Activated CD8-positive, alpha-beta memory T cell treated with anti-CD3 and anti-CD28 coated beads for 36 hours (primary cell): ENCODE data around the gene PPP6R2. TPM values are rescaled to one million over a fixed set of nuclear protein-coding genes. Genes with fewer than 3 reads are reported as not detected.
"Not testable (repeated sequence)": the region's sequence is repeated elsewhere in the genome, so short reads cannot be mapped to it uniquely, and the experiment has no call there.

Experiments used
- CTCF ChIA-PET: fragments of 350-600 bp; sonication (Branson Sonifier 250); formaldehyde crosslinking; loops from one replicate; lab custom pipeline; 2021; ENCODE audit warnings: antibody characterized with exemption; lab: Charles Lee
- POLR2A ChIA-PET: fragments of 350-600 bp; sonication (Branson Sonifier 250); formaldehyde crosslinking; loops from one replicate; lab custom pipeline; 2021; ENCODE audit warnings: antibody characterized with exemption; lab: Charles Lee
- total RNA-seq, 2 experiments: library from RNA; stranded (reverse); gene quantifications; one replicate each; pipeline ENCODE4 v1.2.3, GENCODE V29; 2021

Gene PPP6R2
- total RNA-seq, 2 experiments from 2014 or later: 48.4 to 51.1 TPM

- ChIA-PET POLR2A (no interaction called here), CTCF (interaction anchor here (0.9 kb wide), 2 partner anchors 82 to 138 kb away, joined by 3 read pairs; no protein-coding TSS in a partner anchor)
These were observed 14.6 kb downstream of the PPP6R2 start for GRCh38 chr22:50357756-50358155.

- ChIA-PET POLR2A (no interaction called here), CTCF (interaction anchor here (1.0 to 1.7 kb wide), 6 partner anchors 19 to 109 kb away, joined by 3 to 8 read pairs (median 4); no protein-coding TSS in a partner anchor)
These were observed 17.5 kb downstream of the PPP6R2 start for GRCh38 chr22:50360578-50360977.

GRCh38 chr22:50361222-50361621 lies 18.1 kb downstream of the PPP6R2 start:
- CTCF ChIA-PET: interaction anchor here (1.0 to 1.7 kb wide), 5 partner anchors 19 to 110 kb away, joined by 3 to 8 read pairs (median 3); no protein-coding TSS in a partner anchor
- POLR2A ChIA-PET: interaction anchor here (0.5 to 0.8 kb wide), 3 partner anchors 40 to 120 kb away, joined by 3 to 7 read pairs (median 3); no protein-coding TSS in a partner anchor

- CTCF ChIA-PET: interaction anchor here (1.5 to 1.7 kb wide), 2 partner anchors 20 to 90 kb away, joined by 4 to 8 read pairs; no protein-coding TSS in a partner anchor
These were observed 18.6 kb downstream of the PPP6R2 start for GRCh38 chr22:50361688-50362087.

GRCh38 chr22:50363166-50363802 lies 20.2 kb downstream of the PPP6R2 start:
- ChIA-PET POLR2A (interaction anchor here (0.6 kb wide), 1 partner anchor 14 kb away, joined by 4 read pairs; no protein-coding TSS in a partner anchor), CTCF (interaction anchor here (0.7 to 1.7 kb wide), 4 partner anchors 22 to 125 kb away, joined by 4 to 5 read pairs (median 5); no protein-coding TSS in a partner anchor)

More at GRCh38 chr22:50361688-50362087, 18.6 kb downstream of the PPP6R2 start:
- POLR2A ChIA-PET: interaction anchor here (0.5 to 0.8 kb wide), 2 partner anchors 40 to 91 kb away, joined by 3 to 7 read pairs; no protein-coding TSS in a partner anchor

DNA sequence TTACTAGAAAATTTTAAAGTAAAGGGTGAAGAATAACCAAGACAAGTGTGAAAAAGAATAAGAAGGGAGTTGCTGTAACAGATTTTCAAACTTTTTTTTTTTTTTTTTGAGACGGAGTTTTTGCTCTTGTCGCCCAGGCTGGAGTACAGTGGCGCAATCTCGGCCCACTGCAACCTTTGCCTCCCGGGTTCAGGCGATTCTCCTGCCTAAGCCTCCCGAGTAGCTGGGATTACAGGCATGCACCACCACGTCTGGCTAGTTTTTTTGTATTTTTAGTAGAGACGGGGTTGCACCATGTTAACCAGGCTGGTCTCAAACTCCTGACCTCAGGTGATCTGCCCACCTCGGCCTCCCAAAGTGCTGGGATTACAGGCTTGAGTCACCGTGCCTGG lies 20.7 kb downstream of the PPP6R2 start:
- CTCF ChIA-PET: interaction anchor here (0.7 to 1.7 kb wide), 4 partner anchors 22 to 126 kb away, joined by 4 to 5 read pairs (median 5); no protein-coding TSS in a partner anchor
- POLR2A ChIA-PET: not testable (repeated sequence)

DNA sequence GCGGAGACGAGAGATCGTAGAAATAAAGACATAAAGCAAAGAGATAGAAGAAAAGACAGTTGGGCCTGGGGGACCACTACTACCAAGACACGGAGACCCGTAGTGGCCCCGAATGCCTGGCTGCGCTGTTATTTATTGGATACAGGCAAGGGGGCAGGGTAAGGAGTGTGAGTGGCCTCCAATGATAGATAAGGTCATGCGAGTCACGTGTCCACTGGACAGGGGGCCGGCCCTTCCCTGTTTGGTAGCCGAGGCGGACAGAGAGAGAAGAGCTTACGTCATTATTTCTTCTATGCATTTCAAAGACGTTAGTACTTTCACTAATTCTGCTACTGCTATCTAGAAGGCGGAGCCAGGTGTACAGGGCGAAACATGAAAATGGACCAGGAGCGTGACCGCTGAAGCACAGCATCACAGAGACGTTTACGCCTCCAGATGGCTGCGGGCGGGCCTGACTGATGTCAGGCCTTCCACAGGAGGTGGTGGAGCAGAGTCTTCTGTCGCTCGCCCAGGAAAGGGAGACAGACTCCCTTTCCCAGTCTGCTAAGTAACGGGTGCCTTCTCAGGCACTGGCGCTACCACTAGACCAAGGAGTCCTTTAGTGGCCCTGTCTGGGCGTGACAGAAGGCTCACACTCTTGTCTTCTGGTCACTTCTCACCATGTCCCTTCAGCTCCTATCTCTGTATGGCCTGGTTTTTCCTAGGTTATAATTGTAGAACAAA lies 24.8 kb downstream of the PPP6R2 start:
- POLR2A ChIA-PET: no interaction called here
- CTCF ChIA-PET: interaction anchor here (1.5 kb wide), 1 partner anchor 17 kb away, joined by 3 read pairs; no protein-coding TSS in a partner anchor

DNA sequence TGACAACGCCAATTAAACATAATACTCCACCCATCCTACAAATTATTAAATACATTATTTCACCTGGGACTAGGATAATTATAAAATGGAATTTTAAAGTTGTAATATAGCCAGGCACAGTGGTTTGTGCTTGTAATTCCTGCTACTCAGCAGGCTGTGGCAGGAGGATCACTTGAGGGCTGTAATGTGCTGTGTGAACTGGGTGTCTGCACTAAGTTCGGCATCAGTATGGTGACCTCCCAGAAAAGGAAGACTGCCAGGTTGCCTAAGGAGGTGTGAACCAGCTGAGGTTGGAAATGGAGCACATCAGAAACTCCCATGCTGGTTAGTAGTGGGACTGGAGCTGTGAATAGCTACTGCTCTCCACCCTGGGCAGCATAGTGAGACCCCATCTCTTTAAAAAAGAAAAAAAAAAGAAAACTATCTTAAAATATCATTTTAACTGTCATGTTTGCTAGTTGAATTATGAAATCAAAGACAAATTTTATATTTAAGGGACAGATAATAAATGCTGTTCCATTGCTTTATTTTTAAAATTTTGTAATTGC lies 28.0 kb downstream of the PPP6R2 start:
- POLR2A ChIA-PET: interaction anchor here (0.6 kb wide), 1 partner anchor 22 kb away, joined by 4 read pairs; no protein-coding TSS in a partner anchor
- CTCF ChIA-PET: interaction anchor here (1.0 kb wide), 1 partner anchor 128 kb away, joined by 3 read pairs; no protein-coding TSS in a partner anchor

DNA sequence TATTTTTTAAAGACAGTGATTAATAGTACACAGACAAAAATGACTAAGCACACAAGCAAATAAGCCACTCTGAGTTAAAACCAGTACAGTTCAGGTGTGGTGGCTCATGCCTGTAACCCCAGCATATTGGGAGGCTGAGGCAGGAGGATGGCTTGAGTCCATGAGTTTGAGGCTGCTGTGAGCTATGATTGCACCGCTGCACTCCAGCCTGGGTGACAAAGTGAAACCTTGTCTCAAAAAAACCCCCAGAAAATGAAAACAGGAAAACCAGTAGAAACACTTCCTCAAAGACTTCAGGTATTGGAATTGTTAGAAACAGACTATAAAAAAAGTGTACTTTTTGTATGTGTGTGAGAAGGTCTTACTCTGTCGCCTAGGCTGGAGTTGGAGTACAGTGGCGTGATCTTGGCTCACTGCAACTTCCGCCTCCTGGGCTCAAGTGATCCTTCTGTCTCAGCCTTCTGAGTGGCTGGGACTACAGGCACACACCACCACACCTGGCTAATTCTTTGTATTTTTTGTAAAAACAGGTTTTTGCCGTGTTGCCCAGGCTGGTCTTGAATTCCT lies 33.0 kb downstream of the PPP6R2 start:
- POLR2A ChIA-PET: no interaction called here
- CTCF ChIA-PET: no interaction called here

DNA sequence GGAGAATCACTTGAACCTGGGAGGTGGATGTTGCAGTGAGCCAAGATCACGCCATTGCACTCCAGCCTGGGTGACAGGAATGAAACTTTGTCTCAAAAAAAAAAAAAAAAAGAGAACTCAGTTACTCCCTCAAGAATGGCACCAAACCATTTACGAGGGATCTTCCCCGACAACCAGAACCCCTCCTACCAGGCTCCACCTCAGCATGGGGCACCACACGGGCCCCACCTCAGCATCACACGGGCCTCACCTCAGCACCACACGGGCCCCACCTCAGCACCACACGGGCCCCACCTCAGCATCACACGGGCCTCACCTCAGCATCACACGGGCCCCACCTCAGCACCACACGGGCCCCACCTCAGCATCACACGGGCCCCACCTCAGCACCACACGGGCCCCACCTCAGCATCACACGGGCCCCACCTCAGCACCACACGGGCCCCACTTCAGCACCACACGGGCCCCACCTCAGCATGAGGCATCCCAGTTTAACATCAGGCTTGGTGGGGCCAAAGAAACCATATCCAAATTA lies 38.0 kb downstream of the PPP6R2 start:
- CTCF ChIA-PET: interaction anchor here (1.1 kb wide), 1 partner anchor 127 kb away, joined by 3 read pairs; the partner anchor contains the start of genes LMF2 and NCAPH2
- POLR2A ChIA-PET: not testable (repeated sequence)

- POLR2A ChIA-PET: no interaction called here
- CTCF ChIA-PET: interaction anchor here (0.5 kb wide), 1 partner anchor 33 kb away, joined by 4 read pairs; no protein-coding TSS in a partner anchor
These were observed 53.7 kb downstream of the PPP6R2 start for GRCh38 chr22:50396751-50397370.

DNA sequence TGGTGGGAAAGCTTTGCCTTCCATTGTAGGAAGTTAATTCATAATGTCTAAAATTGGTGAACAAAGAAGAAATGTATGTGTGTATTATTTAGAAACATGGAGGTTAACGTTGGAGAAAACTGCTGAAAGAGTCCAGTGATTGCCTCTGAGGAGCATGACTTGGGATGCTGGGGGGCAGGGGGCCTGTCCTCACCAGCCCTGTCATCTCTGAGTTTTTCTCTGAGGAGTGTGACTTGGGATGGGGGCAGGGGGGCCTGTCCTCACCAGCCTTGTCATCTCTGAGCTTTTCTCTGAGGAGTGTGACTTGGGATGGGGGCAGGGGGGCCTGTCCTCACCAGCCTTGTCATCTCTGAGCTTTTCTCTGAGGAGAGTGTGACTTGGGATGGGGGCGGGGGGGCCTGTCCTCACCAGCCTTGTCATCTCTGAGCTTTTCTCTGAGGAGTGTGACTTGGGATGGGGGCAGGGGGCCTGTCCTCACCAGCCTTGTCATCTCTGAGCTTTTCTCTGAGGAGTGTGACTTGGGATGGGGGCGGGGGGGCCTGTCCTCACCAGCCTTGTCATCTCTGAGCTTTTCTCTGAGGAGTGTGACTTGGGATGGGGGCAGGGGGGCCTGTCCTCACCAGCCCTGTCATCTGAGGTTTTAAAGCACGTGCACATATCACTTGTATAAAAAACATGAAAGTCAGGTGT lies 54.4 kb downstream of the PPP6R2 start:
- CTCF ChIA-PET: interaction anchor here (0.5 kb wide), 1 partner anchor 34 kb away, joined by 4 read pairs; no protein-coding TSS in a partner anchor
- POLR2A ChIA-PET: interaction anchor here (0.7 kb wide), 1 partner anchor 39 kb away, joined by 9 read pairs; no protein-coding TSS in a partner anchor

GRCh38 chr22:50398831-50399648 lies 55.9 kb downstream of the PPP6R2 start:
- ChIA-PET CTCF (interaction anchor here (0.9 to 2.2 kb wide), 5 partner anchors 27 to 157 kb away, joined by 3 to 6 read pairs (median 3); no protein-coding TSS in a partner anchor), POLR2A (no interaction called here)

DNA sequence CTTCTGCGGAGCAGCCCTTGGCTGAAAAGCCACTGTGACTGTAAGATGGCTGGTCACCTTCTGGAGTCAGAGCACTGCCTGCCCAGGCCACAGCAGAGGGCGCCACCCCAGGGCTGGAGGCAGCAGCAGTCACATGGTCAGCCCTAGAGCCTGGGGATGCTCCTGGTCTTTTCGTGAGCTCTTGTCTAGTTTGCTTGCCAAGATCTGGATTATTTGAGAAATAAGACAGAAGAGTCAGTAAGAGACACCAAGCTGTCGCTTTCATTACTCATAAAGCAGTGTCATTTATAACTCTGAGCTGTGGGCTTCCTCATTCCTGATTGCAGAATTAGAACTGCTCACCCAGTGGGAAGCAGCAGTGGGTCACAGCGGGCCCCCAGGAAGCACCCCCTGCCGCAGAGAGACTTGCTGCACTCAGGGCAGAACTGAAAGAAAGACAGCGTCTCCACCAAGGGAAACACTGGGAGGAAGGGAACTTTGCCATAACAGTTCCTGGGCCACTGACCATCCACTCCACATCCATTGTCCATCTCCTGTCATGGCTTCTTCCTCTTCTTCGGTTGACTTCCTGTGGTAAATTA lies 56.7 kb downstream of the PPP6R2 start:
- ChIA-PET CTCF (interaction anchor here (0.9 to 2.2 kb wide), 5 partner anchors 27 to 158 kb away, joined by 3 to 6 read pairs (median 3); no protein-coding TSS in a partner anchor), POLR2A (no interaction called here)

- CTCF ChIA-PET: interaction anchor here (1.2 to 2.2 kb wide), 4 partner anchors 26 to 159 kb away, joined by 3 to 6 read pairs (median 3); no protein-coding TSS in a partner anchor
- POLR2A ChIA-PET: no interaction called here
These were observed 57.3 kb downstream of the PPP6R2 start for GRCh38 chr22:50400406-50400805.

GRCh38 chr22:50400931-50401330 lies 57.8 kb downstream of the PPP6R2 start:
- ChIA-PET POLR2A (no interaction called here), CTCF (no interaction called here)
